Central memory CD8-positive, alpha-beta T cell (primary cell): ENCODE measurements around the gene CCNL1.
"Not testable (repeated sequence)": the region's sequence is repeated elsewhere in the genome, so short reads cannot be mapped to it uniquely, and the experiment has no call there.

Experiments used
- ATAC-seq: fragments of 150-1000 bp; cut with Tn5 transposase; replicated peaks from 2 replicates; pipeline ENCODE4 v1.10.0; 2022; ENCODE audit warnings: mild to moderate bottlenecking, moderate FRiP score, moderate number of reproducible peaks; ENCODE audit not compliant: poor library complexity, severe bottlenecking; ENCODE audit errors: extremely low read depth
- DNase-seq, 2 donors: peaks; one replicate each; pipeline ENCODE4 v3.0.0; 2021; ENCODE audit warnings: low spot score in 2 of 2
- H3K27ac Mint-ChIP-seq: one replicate; pipeline ENCODE4 v1.8.0; 2022; ENCODE audit warnings: low read depth, mild to moderate bottlenecking, moderate library complexity, mixed read lengths
- H3K27me3 Mint-ChIP-seq: one replicate; pipeline ENCODE4 v1.8.0; 2022; ENCODE audit warnings: mixed read lengths
- H3K36me3 Mint-ChIP-seq: one replicate; pipeline ENCODE4 v1.8.0; 2022; ENCODE audit warnings: mild to moderate bottlenecking, moderate library complexity, mixed read lengths; ENCODE audit not compliant: insufficient read depth
- H3K4me1 Mint-ChIP-seq: one replicate; pipeline ENCODE4 v1.8.0; 2022; ENCODE audit warnings: mixed read lengths
- H3K4me3 Mint-ChIP-seq: one replicate; pipeline ENCODE4 v1.8.0; 2022; ENCODE audit warnings: mild to moderate bottlenecking, moderate library complexity, mixed read lengths
- H3K9me3 Mint-ChIP-seq: one replicate; pipeline ENCODE4 v1.8.0; 2022; ENCODE audit warnings: mixed read lengths

Gene CCNL1

GRCh38 chr3:157166115-157166514 is 6.2 kb upstream of the CCNL1 start:
- no peaks in the 10 kb centered on the region for H3K9me3 Mint-ChIP-seq
- H3K4me3 Mint-ChIP-seq: no peak overlapping the region
- peaks cover 1% of the 10 kb centered on the region for H3K36me3 Mint-ChIP-seq
- no peaks in the 10 kb centered on the region for H3K27me3 Mint-ChIP-seq
- H3K27ac Mint-ChIP-seq: no peak overlapping the region
- ATAC-seq: no peak
- H3K4me1 Mint-ChIP-seq: peaks cover 4% of the 10 kb centered on the region
- DNase-seq: no peak

- no peak for DNase-seq
- Mint-ChIP-seq H3K27me3 (no peaks in the 10 kb centered on the region), H3K9me3 (no peaks in the 10 kb centered on the region), H3K36me3 (peaks cover 28% of the 10 kb centered on the region), H3K4me1 (peaks cover 19% of the 10 kb centered on the region), H3K27ac (peak overlapping the region; percentile 29), H3K4me3 (no peak overlapping the region)
- ATAC-seq: no peak
These were observed 3.4 kb upstream of the CCNL1 start for GRCh38 chr3:157163217-157163953.

- not testable (repeated sequence) for H3K27me3 Mint-ChIP-seq, ATAC-seq, DNase-seq, H3K9me3 Mint-ChIP-seq, H3K4me3 Mint-ChIP-seq
- Mint-ChIP-seq H3K4me1 (peaks cover 27% of the 10 kb centered on the region), H3K36me3 (peaks cover 35% of the 10 kb centered on the region), H3K27ac (peak overlapping the region; percentile 29)
These were observed 2.7 kb upstream of the CCNL1 start for GRCh38 chr3:157162620-157163019.

GRCh38 chr3:157160658-157161424 is 894 bp upstream of the CCNL1 start:
- Mint-ChIP-seq H3K36me3 (peaks cover 53% of the 10 kb centered on the region), H3K27me3 (no peaks in the 10 kb centered on the region), H3K4me3 (peak overlapping the region; percentile 91), H3K27ac (peak overlapping the region; percentile 97), H3K9me3 (no peaks in the 10 kb centered on the region), H3K4me1 (peaks cover 42% of the 10 kb centered on the region)
- ATAC-seq (peak; percentile 21), DNase-seq (no peak)

GRCh38 chr3:157159037-157159761 is 748 bp downstream of the CCNL1 start:
- peak; percentile 67 for ATAC-seq
- Mint-ChIP-seq H3K9me3 (no peaks in the 10 kb centered on the region), H3K4me1 (peaks cover 52% of the 10 kb centered on the region), H3K4me3 (peak overlapping the region; percentile 91), H3K27me3 (no peaks in the 10 kb centered on the region), H3K36me3 (peaks cover 68% of the 10 kb centered on the region), H3K27ac (peak overlapping the region; percentile 97)
- peak; percentile 70 to 73 for DNase-seq

- Mint-ChIP-seq H3K27me3 (no peaks in the 10 kb centered on the region), H3K36me3 (peaks cover 81% of the 10 kb centered on the region), H3K9me3 (no peaks in the 10 kb centered on the region), H3K27ac (peak overlapping the region; percentile 97), H3K4me1 (peaks cover 62% of the 10 kb centered on the region), H3K4me3 (peak overlapping the region; percentile 91)
- DNase-seq (no peak), ATAC-seq (no peak)
These were observed 2.1 kb downstream of the CCNL1 start for GRCh38 chr3:157157836-157158235.

- Mint-ChIP-seq H3K4me3 (peak overlapping the region; percentile 91), H3K9me3 (no peaks in the 10 kb centered on the region), H3K27me3 (no peaks in the 10 kb centered on the region), H3K4me1 (peaks cover 62% of the 10 kb centered on the region), H3K36me3 (peaks cover 87% of the 10 kb centered on the region), H3K27ac (peak overlapping the region; percentile 97)
- ATAC-seq (no peak), DNase-seq (no peak)
These were observed 2.9 kb downstream of the CCNL1 start for GRCh38 chr3:157156837-157157635.

- peaks cover 58% of the 10 kb centered on the region for H3K4me1 Mint-ChIP-seq
- no peaks in the 10 kb centered on the region for H3K9me3 Mint-ChIP-seq
- peaks cover 95% of the 10 kb centered on the region for H3K36me3 Mint-ChIP-seq
- peak overlapping the region; percentile 91 for H3K4me3 Mint-ChIP-seq
- DNase-seq (no peak), ATAC-seq (no peak)
- peak overlapping the region; percentile 77 for H3K27ac Mint-ChIP-seq
- no peaks in the 10 kb centered on the region for H3K27me3 Mint-ChIP-seq
These were observed 4.4 kb downstream of the CCNL1 start for GRCh38 chr3:157155591-157155990.

GRCh38 chr3:157154563-157155330 is 5.2 kb downstream of the CCNL1 start:
- peaks cover 95% of the 10 kb centered on the region for H3K36me3 Mint-ChIP-seq
- DNase-seq (no peak), ATAC-seq (no peak)
- H3K27ac Mint-ChIP-seq: peak overlapping the region; percentile 77
- peaks cover 53% of the 10 kb centered on the region for H3K4me1 Mint-ChIP-seq
- no peaks in the 10 kb centered on the region for H3K27me3 Mint-ChIP-seq
- no peaks in the 10 kb centered on the region for H3K9me3 Mint-ChIP-seq
- peak overlapping the region; percentile 76 for H3K4me3 Mint-ChIP-seq

- Mint-ChIP-seq H3K27me3 (no peaks in the 10 kb centered on the region), H3K4me3 (no peak overlapping the region), H3K9me3 (no peaks in the 10 kb centered on the region), H3K4me1 (peaks cover 49% of the 10 kb centered on the region), H3K36me3 (peaks cover 96% of the 10 kb centered on the region), H3K27ac (no peak overlapping the region)
- DNase-seq (no peak), ATAC-seq (no peak)
These were observed 7.0 kb downstream of the CCNL1 start for GRCh38 chr3:157152930-157153329.

- DNase-seq (no peak), ATAC-seq (no peak)
- Mint-ChIP-seq H3K27ac (no peak overlapping the region), H3K4me3 (no peak overlapping the region), H3K27me3 (no peaks in the 10 kb centered on the region), H3K36me3 (peaks cover 94% of the 10 kb centered on the region), H3K9me3 (no peaks in the 10 kb centered on the region), H3K4me1 (peaks cover 44% of the 10 kb centered on the region)
These were observed 7.5 kb downstream of the CCNL1 start for GRCh38 chr3:157152438-157152837.
